GM23338 (cell line): ENCODE measurements around the gene SYMPK. TPM values are rescaled to one million over a fixed set of nuclear protein-coding genes. Genes with fewer than 3 reads are reported as not detected.

ENCODE experiments used
- ATAC-seq: fragments of 200-7000 bp; cut with Tn5 transposase; 3 replicates; pipeline ENCODE4 v1.9.1; 2020
- DNase-seq: peaks from one replicate; pipeline ENCODE4 v3.0.0-alpha.2; 2015; ENCODE audit warnings: low spot score
- H2AFZ ChIP-seq: fragments of 200-600 bp; sonication (generic); 2 replicates; pipeline ENCODE4 v1.8.0; 2016; ENCODE audit warnings: antibody characterized with exemption, mild to moderate bottlenecking, moderate library complexity
- H3F3A ChIP-seq: fragments of 200-600 bp; sonication (generic); replicated peaks from 2 replicates; pipeline ENCODE4 v1.8.0; 2017; ENCODE audit warnings: antibody characterized with exemption, mixed run types, low read depth
- H3K27ac ChIP-seq: fragments of 200-600 bp; sonication (generic); 2 replicates; pipeline ENCODE4 v1.6.1; 2016; ENCODE audit warnings: low read depth
- H3K27me3 ChIP-seq: fragments of 200-600 bp; sonication (generic); 2 replicates; pipeline ENCODE4 v1.8.0; 2016; ENCODE audit warnings: mild to moderate bottlenecking, mixed run types, moderate library complexity; ENCODE audit not compliant: insufficient read depth
- H3K36me3 ChIP-seq: fragments of 200-600 bp; sonication (generic); 2 replicates; pipeline ENCODE4 v1.8.0; 2016; ENCODE audit warnings: mild to moderate bottlenecking; ENCODE audit not compliant: insufficient read depth
- H3K4me1 ChIP-seq: fragments of 200-600 bp; sonication (generic); 2 replicates; pipeline ENCODE4 v1.8.0; 2016; ENCODE audit warnings: mild to moderate bottlenecking, moderate library complexity; ENCODE audit not compliant: insufficient read depth
- H3K4me2 ChIP-seq: fragments of 200-600 bp; sonication (generic); 2 replicates; pipeline ENCODE4 v1.7.1; 2017; ENCODE audit warnings: mixed run types
- H3K4me3 ChIP-seq: fragments of 200-600 bp; sonication (generic); 2 replicates; pipeline ENCODE4 v1.6.1; 2016; ENCODE audit warnings: mixed run types
- H3K79me2 ChIP-seq: fragments of 200-600 bp; sonication (generic); replicated peaks from 2 replicates; pipeline ENCODE4 v1.8.0; 2017; ENCODE audit warnings: mild to moderate bottlenecking; ENCODE audit not compliant: insufficient read depth
- H3K9me2 ChIP-seq: fragments of 200-600 bp; sonication (generic); 2 replicates; pipeline ENCODE4 v1.8.0; 2017; ENCODE audit not compliant: insufficient read depth
- H4K20me1 ChIP-seq: fragments of 200-600 bp; sonication (generic); replicated peaks from 2 replicates; pipeline ENCODE4 v1.8.0; 2017; ENCODE audit warnings: mild to moderate bottlenecking; ENCODE audit not compliant: insufficient read depth
- H3K27ac Mint-ChIP-seq: 2 replicates; pipeline ENCODE4 v1.8.0; 2020; ENCODE audit warnings: inconsistent platforms, mild to moderate bottlenecking, moderate library complexity, mixed read lengths
- H3K27me3 Mint-ChIP-seq: 3 replicates; pipeline ENCODE4 v1.8.0; 2022; ENCODE audit warnings: low read depth, mild to moderate bottlenecking, moderate library complexity, mixed read lengths, inconsistent platforms; ENCODE audit not compliant: insufficient read depth, poor library complexity
- H3K36me3 Mint-ChIP-seq: 3 replicates; pipeline ENCODE4 v1.8.0; 2021; ENCODE audit warnings: low read depth, mild to moderate bottlenecking, inconsistent platforms, moderate library complexity, mixed read lengths
- H3K4me1 Mint-ChIP-seq: 3 replicates; pipeline ENCODE4 v1.8.0; 2020; ENCODE audit warnings: mild to moderate bottlenecking, inconsistent platforms, mixed read lengths
- H3K4me3 Mint-ChIP-seq: 3 replicates; pipeline ENCODE4 v1.8.0; 2021; ENCODE audit warnings: moderate library complexity, mild to moderate bottlenecking, inconsistent platforms, mixed read lengths
- H3K9me3 Mint-ChIP-seq: 3 replicates; pipeline ENCODE4 v1.8.0; 2020; ENCODE audit warnings: moderate library complexity, mild to moderate bottlenecking, inconsistent platforms, mixed read lengths
- CREB1 ChIP-seq: fragments of 250-450 bp; sonication (Bioruptor Pico); IDR thresholded peaks from 2 replicates; pipeline ENCODE4 v1.5.0; 2020; ENCODE audit warnings: low read depth, mild to moderate bottlenecking, moderate library complexity
- CTCF ChIP-seq, 2 experiments: fragments of 200-600 bp in 1 of 2; sonication (generic) in 1 of 2; conservative IDR thresholded peaks; 2 replicates each; pipeline versions ENCODE4 v1.5.1 to v1.6.1; 2016 to 2017; ENCODE audit warnings: antibody characterized with exemption in 2 of 2, low read depth in 2 of 2, mild to moderate bottlenecking in 2 of 2, moderate library complexity in 1 of 2
- ETS1 ChIP-seq: IDR thresholded peaks from 2 replicates; pipeline ENCODE4 v1.6.1; 2016; ENCODE audit warnings: antibody characterized with exemption
- EZH2 ChIP-seq: fragments of 200-600 bp; sonication (generic); IDR thresholded peaks from one replicate; pipeline ENCODE4 v1.8.0; 2017; ENCODE audit warnings: antibody characterized with exemption, mild to moderate bottlenecking, low read depth; ENCODE audit not compliant: unreplicated experiment
- EZH2phosphoT487 ChIP-seq: fragments of 200-600 bp; sonication (generic); IDR thresholded peaks from one replicate; pipeline ENCODE4 v1.8.1; 2018; ENCODE audit warnings: antibody characterized with exemption; ENCODE audit not compliant: unreplicated experiment
- JUNB ChIP-seq: IDR thresholded peaks from one replicate; pipeline ENCODE4 v1.6.1; 2016; ENCODE audit warnings: antibody characterized with exemption; ENCODE audit not compliant: unreplicated experiment
- NANOG ChIP-seq: IDR thresholded peaks from 2 replicates; pipeline ENCODE4 v1.6.1; 2016; ENCODE audit warnings: antibody characterized with exemption, borderline replicate concordance
- POLR2AphosphoS5 ChIP-seq: IDR thresholded peaks from 2 replicates; pipeline ENCODE4 v1.6.1; 2016; ENCODE audit warnings: antibody characterized with exemption, low read depth
- REST ChIP-seq: IDR thresholded peaks from one replicate; pipeline ENCODE4 v1.6.1; 2018; ENCODE audit warnings: antibody characterized with exemption; ENCODE audit not compliant: unreplicated experiment
- STAT1 ChIP-seq: IDR thresholded peaks from one replicate; pipeline ENCODE4 v1.6.1; 2016; ENCODE audit warnings: antibody characterized with exemption; ENCODE audit not compliant: unreplicated experiment
- ZNF114 ChIP-seq: fragments of 250-450 bp; sonication (Bioruptor Pico); IDR thresholded peaks from 2 replicates; pipeline ENCODE4 v1.5.0; 2020; ENCODE audit warnings: mild to moderate bottlenecking, moderate library complexity
- ZNF331 ChIP-seq: fragments of 250-450 bp; sonication (Bioruptor Pico); IDR thresholded peaks from 2 replicates; pipeline ENCODE4 v1.5.0; 2020; ENCODE audit warnings: low read depth, mild to moderate bottlenecking, moderate library complexity
- polyA plus RNA-seq: library from polyadenylated mRNA; unstranded; fragments of >200 nt; fragmentation: Nextera tagmentation; extraction: Ambion mirVana; gene quantifications from 2 replicates; pipeline ENCODE4 v1.2.1, GENCODE V29; 2016
- total RNA-seq: library from RNA; depleted of rRNA; stranded (reverse); fragments of >200 nt; shearing (Covaris generic); gene quantifications from 2 replicates; pipeline ENCODE4 v1.2.3, GENCODE V29; 2014

SYMPK gene
- total and polyA plus RNA-seq, 2 experiments from 2014 or later = 36.8 to 82.1 TPM

GRCh38 chr19:45790942-45791341 is 72.0 kb downstream of the SYMPK start:
- no peaks in the 10 kb centered on the region for H3K9me2 ChIP-seq
- H3K4me3 ChIP-seq = no peak overlapping the region
- Mint-ChIP-seq H3K9me3 (no peaks in the 10 kb centered on the region; the same call in none of the 3 replicates), H3K27me3 (peaks cover 8% of the 10 kb centered on the region), H3K27ac (no peak overlapping the region), H3K4me3 (peak overlapping the region; percentile 96), H3K4me1 (peaks cover 20% of the 10 kb centered on the region), H3K36me3 (peaks cover 45% of the 10 kb centered on the region)
- peaks cover 6% of the 10 kb centered on the region for H3K4me1 ChIP-seq
- H3K36me3 ChIP-seq = peaks cover 6% of the 10 kb centered on the region; the same call in 1 of the 2 replicates
- H3K27me3 ChIP-seq = no peaks in the 10 kb centered on the region
- DNase-seq (no peak), ATAC-seq (no peak)
- peak overlapping the region; percentile 99; the same call in 1 of the 2 replicates for H3K4me2 ChIP-seq
- H4K20me1 ChIP-seq = peaks cover 18% of the 10 kb centered on the region
- H3F3A ChIP-seq = peaks cover 9% of the 10 kb centered on the region; the same call in 1 of the 2 replicates
- H3K79me2 ChIP-seq = peaks cover 17% of the 10 kb centered on the region
- TF ChIP-seq ZNF331 (CRISPR knock-in tag) = no peak
- TF ChIP-seq ZNF114 = no peak
- no peak for TF ChIP-seq CREB1 (CRISPR knock-in tag)
- no peak for TF ChIP-seq POLR2AphosphoS5
- no peak overlapping the region for H3K27ac ChIP-seq
- H2AFZ ChIP-seq = no peak overlapping the region

GRCh38 chr19:45789035-45789786 is 73.7 kb downstream of the SYMPK start:
- peaks cover 9% of the 10 kb centered on the region; the same call in 1 of the 2 replicates for H3F3A ChIP-seq
- ATAC-seq (no peak), DNase-seq (no peak)
- Mint-ChIP-seq H3K27ac (no peak overlapping the region), H3K27me3 (peaks cover 8% of the 10 kb centered on the region), H3K9me3 (no peaks in the 10 kb centered on the region; the same call in none of the 3 replicates), H3K36me3 (peaks cover 45% of the 10 kb centered on the region), H3K4me1 (peaks cover 20% of the 10 kb centered on the region), H3K4me3 (no peak overlapping the region; the same call in 2 of the 3 replicates)
- no peak overlapping the region for H3K4me3 ChIP-seq
- H3K79me2 ChIP-seq = peaks cover 17% of the 10 kb centered on the region
- no peak overlapping the region for H2AFZ ChIP-seq
- H3K27me3 ChIP-seq = no peaks in the 10 kb centered on the region
- no peak overlapping the region for H3K4me2 ChIP-seq
- peaks cover 6% of the 10 kb centered on the region; the same call in 1 of the 2 replicates for H3K36me3 ChIP-seq
- H4K20me1 ChIP-seq = peaks cover 18% of the 10 kb centered on the region
- no peaks in the 10 kb centered on the region for H3K9me2 ChIP-seq
- H3K27ac ChIP-seq = no peak overlapping the region
- H3K4me1 ChIP-seq = peaks cover 6% of the 10 kb centered on the region
- TF ChIP-seq CTCF (conservative IDR thresholded peaks at IDR 0.05; ENCODE audit: low read depth in 2 of 2) (no peak), NANOG (no peak), JUNB (no peak), ZNF331 (CRISPR knock-in tag) (no peak), CREB1 (CRISPR knock-in tag) (no peak), EZH2 (no peak), EZH2phosphoT487 (no peak), REST (no peak), ETS1 (no peak), POLR2AphosphoS5 (no peak), STAT1 (no peak), ZNF114 (no peak)
